Ovary (tissue), 9 donors: ENCODE results near the gene CNOT3. TPM values are rescaled to one million over a fixed set of nuclear protein-coding genes. Genes with fewer than 3 reads are reported as not detected.
"Not testable (repeated sequence)": the region's sequence is repeated elsewhere in the genome, so short reads cannot be mapped to it uniquely, and the experiment has no call there.

Experiments used
- DNase-seq, 5 donors: peaks; one replicate each; pipeline ENCODE4 v3.0.0-alpha.2; 2019 to 2020
- H3K27ac ChIP-seq, 2 donors: fragments of 200-600 bp; one replicate each; pipeline versions ENCODE4 v1.5.1 to v1.8.0; 2019 to 2022
- H3K27me3 ChIP-seq: fragments of 200-600 bp; one replicate; pipeline ENCODE4 v1.8.0; 2022
- H3K36me3 ChIP-seq: fragments of 200-600 bp; sonication (generic); one replicate; pipeline ENCODE4 v1.5.1; 2019
- H3K4me1 ChIP-seq: one replicate; pipeline ENCODE4 v1.8.1; 2013; ENCODE audit warnings: mild to moderate bottlenecking, moderate library complexity; ENCODE audit not compliant: insufficient read depth
- H3K4me3 ChIP-seq: fragments of 200-600 bp; sonication (generic); one replicate; pipeline ENCODE4 v1.5.1; 2017
- H3K9me3 ChIP-seq, 2 donors: fragments of 200-600 bp in 1 of 2; sonication (generic) in 1 of 2; one replicate each; pipeline versions ENCODE4 v1.5.1 to v1.8.1; 2013 to 2019; ENCODE audit warnings: mild to moderate bottlenecking in 1 of 2, moderate library complexity in 1 of 2
- EP300 ChIP-seq: sonication (generic); formaldehyde crosslinking; IDR thresholded peaks from one replicate; pipeline ENCODE4 v1.6.1; 2017; ENCODE audit warnings: antibody characterized with exemption
- POLR2A ChIP-seq: fragments of 450-650 bp; IDR thresholded peaks from one replicate; pipeline ENCODE4 v1.6.1; 2017; ENCODE audit warnings: antibody characterized with exemption, mild to moderate bottlenecking, moderate library complexity
- WGBS, 3 donors: extraction: QIAGEN DNeasy Blood & Tissue Kit in 1 of 3; methylation state at CpG; one replicate each; pipeline versions ENCODE4 v1.1.5 to v1.1.7; 2013 to 2017; 5-methylcytosine and 5-hydroxymethylcytosine counted together
- intact Hi-C, 4 donors: fragments of 100-400 bp; cut with DNase I; formaldehyde crosslinking; loops; one replicate each; pipeline versions ENCODE4 v1.11.0 to v1.15.1; 2022 to 2023
- polyA plus RNA-seq, 2 donors: library from polyadenylated mRNA; stranded (reverse); fragments of 200-250 nt in 1 of 2; fragments of 350-450 nt in 1 of 2; fragmentation: Illumina TruSeq in 1 of 2; extraction: RNeasy Lipid Tissue Mini Kit (QIAGEN cat#74804) in 1 of 2; gene quantifications; one replicate each; pipeline ENCODE4 v1.2.3, GENCODE V29; 2013 to 2014
- total RNA-seq, 7 donors: library from RNA; depleted of rRNA in 2 of 7; stranded (reverse); fragments of >200 nt in 2 of 7; fragmentation: NEBNext Ultra II Directional in 3 of 7; extraction: Animal tissue kit (Norgen Biotek cat#: 25700) in 3 of 7; gene quantifications; one replicate each; pipeline versions ENCODE4 v1.1.0 to v1.2.4, GENCODE V29; 2016 to 2023
- TF ChIP-seq, protein P1 (sequence below), 3 donors: fragments of 450-650 bp in 2 of 3; fragments of 200-600 bp in 1 of 3; IDR thresholded peaks; one replicate each; pipeline versions ENCODE4 v1.5.1 to v1.8.0; 2016 to 2022; ENCODE audit warnings: antibody characterized with exemption in 3 of 3, mild to moderate bottlenecking in 1 of 3
- donor health status: DM: no; HTN: no; CAD: no; lungs with moderate emphysema.
- donor health status: DM: no; HTN: no; CAD: no.
- donor health status: Bipolar disorder and iron deficiency.
- donor health status: DM: yes; HTN: yes; CAD: no.
- donor health status: DM: no; HTN: no; CAD: no.
- donor health status: DM: yes; HTN: yes; CAD: no.

CNOT3 gene
- total and polyA plus RNA-seq, 9 donors: 14.4 to 65.6 (median 41.6) TPM

DNA sequence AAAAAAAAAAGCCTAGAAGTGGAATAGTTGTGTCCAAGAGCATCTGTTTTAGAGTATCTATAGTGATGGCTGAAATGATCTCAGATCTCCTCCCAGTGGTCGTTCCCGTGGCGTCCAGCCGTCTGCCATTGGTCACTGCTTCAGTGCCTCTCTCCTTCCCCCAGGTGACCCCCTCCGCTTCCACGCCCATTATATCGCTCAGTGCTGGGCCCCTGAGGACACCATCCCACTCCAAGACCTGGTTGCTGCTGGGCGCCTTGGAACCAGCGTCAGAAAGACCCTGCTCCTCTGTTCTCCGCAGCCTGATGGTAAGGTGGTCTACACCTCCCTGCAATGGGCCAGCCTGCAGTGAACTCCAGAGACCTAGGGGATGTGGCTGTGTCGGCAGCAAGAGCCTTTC lies 55.4 kb downstream of the CNOT3 start:
- DNase-seq: peak in 1 of 5 donors; percentile 40
- H3K27ac ChIP-seq: no peak overlapping the region
- TF ChIP-seq, protein P1, sequence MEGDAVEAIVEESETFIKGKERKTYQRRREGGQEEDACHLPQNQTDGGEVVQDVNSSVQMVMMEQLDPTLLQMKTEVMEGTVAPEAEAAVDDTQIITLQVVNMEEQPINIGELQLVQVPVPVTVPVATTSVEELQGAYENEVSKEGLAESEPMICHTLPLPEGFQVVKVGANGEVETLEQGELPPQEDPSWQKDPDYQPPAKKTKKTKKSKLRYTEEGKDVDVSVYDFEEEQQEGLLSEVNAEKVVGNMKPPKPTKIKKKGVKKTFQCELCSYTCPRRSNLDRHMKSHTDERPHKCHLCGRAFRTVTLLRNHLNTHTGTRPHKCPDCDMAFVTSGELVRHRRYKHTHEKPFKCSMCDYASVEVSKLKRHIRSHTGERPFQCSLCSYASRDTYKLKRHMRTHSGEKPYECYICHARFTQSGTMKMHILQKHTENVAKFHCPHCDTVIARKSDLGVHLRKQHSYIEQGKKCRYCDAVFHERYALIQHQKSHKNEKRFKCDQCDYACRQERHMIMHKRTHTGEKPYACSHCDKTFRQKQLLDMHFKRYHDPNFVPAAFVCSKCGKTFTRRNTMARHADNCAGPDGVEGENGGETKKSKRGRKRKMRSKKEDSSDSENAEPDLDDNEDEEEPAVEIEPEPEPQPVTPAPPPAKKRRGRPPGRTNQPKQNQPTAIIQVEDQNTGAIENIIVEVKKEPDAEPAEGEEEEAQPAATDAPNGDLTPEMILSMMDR (IDR thresholded peaks at IDR 0.05): no peak
- TF ChIP-seq EP300: no peak
- TF ChIP-seq POLR2A: no peak
- peaks cover 6% of the 10 kb centered on the region for H3K4me1 ChIP-seq
- H3K27me3 ChIP-seq: no peaks in the 10 kb centered on the region
- intact Hi-C loops: no loop called here
- no peaks in the 10 kb centered on the region for H3K9me3 ChIP-seq
- H3K4me3 ChIP-seq: no peak overlapping the region
- 88 to 90% (median 89%) methylated on average over 11 of the region's 11 CpGs for WGBS, 3 donors
- no peaks in the 10 kb centered on the region for H3K36me3 ChIP-seq

DNA sequence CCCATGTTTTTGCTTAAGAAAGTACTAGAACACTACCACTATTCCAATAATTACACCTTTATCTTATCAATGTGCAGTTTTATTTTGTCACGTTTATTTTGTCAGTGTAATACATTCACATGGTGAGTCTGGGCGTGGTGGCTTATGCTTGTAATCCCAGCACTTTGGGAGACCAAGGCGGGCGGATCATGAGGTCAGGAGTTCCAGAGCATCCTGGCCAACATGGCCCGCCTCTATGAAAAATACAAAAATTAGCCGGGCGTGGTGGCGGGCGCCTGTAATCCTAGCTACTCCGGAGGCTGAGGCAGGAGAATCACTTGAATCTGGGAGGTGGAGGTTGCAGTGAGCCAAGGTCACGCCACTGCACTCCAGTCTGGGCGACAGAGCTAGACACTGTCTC lies 56.9 kb downstream of the CNOT3 start:
- H3K9me3 ChIP-seq, H3K36me3 ChIP-seq, H3K4me1 ChIP-seq, H3K27me3 ChIP-seq, H3K27ac ChIP-seq, H3K4me3 ChIP-seq, DNase-seq, intact Hi-C loops: not testable (repeated sequence)
- 91 to 93% (median 92%) methylated on average over 12 of the region's 12 CpGs for WGBS, 3 donors

DNA sequence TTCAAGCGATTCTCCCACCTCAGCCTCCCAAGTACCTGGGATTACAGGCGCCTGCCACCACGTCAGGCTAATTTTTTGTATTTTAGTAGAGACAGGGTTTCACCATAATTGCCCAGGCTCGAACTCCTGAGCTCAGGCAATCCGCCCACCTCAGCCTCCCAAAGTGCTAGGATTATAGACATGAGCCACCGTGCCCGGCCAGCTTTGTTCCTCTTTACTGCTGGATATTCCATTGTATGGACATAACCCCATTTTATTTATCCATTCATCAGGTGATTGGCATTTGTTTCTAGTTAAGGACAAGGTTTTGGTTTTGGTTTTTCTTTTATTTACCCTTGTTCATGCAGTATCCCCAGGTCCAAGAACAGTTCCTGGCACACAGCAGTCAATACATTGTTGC lies 59.0 kb downstream of the CNOT3 start:
- 92 to 95% (median 95%) methylated on average over 7 of the region's 7 CpGs for WGBS, 3 donors
- Histone ChIP-seq H3K27ac (no peak overlapping the region), H3K4me1 (peaks cover 8% of the 10 kb centered on the region), H3K4me3 (no peak overlapping the region), H3K27me3 (no peaks in the 10 kb centered on the region), H3K9me3 (no peaks in the 10 kb centered on the region), H3K36me3 (no peaks in the 10 kb centered on the region)
- intact Hi-C loops: no loop called here
- TF ChIP-seq EP300 (no peak), POLR2A (no peak)
- TF ChIP-seq, protein P1 (IDR thresholded peaks at IDR 0.05): no peak
- DNase-seq: no peak

DNA sequence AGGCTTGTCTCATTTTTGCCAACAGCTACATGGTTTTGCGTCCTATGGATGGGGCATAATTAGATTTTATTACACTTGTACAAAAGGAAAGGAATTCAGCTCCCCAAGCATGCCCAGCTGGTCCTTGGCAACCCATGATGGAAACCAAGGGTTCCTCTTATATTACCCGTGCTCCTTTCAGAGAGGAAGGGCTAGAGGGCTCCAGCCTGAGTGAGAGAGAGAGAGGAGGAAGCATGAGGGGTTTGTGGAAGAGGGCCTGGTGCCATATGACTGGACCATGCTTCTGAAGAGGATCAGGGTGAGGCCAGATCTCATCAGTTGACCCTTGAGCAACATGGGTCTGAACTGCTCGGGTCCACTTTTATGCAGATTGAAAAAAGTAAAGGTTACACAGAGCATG lies 59.6 kb downstream of the CNOT3 start:
- no peak for TF ChIP-seq EP300
- TF ChIP-seq POLR2A: no peak
- TF ChIP-seq, protein P1 (IDR thresholded peaks at IDR 0.05): no peak
- peaks cover 9% of the 10 kb centered on the region for H3K4me1 ChIP-seq
- intact Hi-C loops: no loop called here
- H3K36me3 ChIP-seq: no peaks in the 10 kb centered on the region
- no peak overlapping the region for H3K27ac ChIP-seq
- H3K27me3 ChIP-seq: no peaks in the 10 kb centered on the region
- DNase-seq: no peak
- no peak overlapping the region for H3K4me3 ChIP-seq
- 72 to 89% (median 81%) methylated on average over 3 of the region's 3 CpGs for WGBS, 3 donors
- no peaks in the 10 kb centered on the region for H3K9me3 ChIP-seq

DNA sequence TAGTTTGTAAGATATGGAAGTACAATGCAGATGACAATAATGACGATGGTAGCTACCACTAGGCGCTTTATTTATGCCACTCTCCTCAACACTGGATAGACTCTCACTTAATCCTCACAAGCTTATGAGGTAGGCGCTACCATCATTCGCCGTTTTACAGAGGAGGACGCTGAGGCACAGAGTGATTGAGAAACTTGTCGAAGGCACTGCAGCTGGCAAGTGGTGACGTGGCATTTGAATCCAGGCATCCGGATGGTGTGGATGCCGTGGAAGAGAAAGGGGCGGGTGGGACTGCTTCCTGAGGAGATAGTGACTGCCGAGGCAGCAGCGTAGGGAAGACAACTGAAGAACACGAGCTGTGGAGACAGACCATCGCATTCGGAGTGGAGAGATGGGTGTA lies 61.8 kb downstream of the CNOT3 start:
- H3K27ac ChIP-seq: no peak overlapping the region
- 88 to 93% (median 88%) methylated on average over 16 of the region's 16 CpGs for WGBS, 3 donors
- TF ChIP-seq, protein P1 (IDR thresholded peaks at IDR 0.05): no peak
- no peak for TF ChIP-seq EP300
- no peak for TF ChIP-seq POLR2A

More for the DNA sequence above, 61.8 kb downstream of the CNOT3 start:
- intact Hi-C loops: no loop called here
- no peak overlapping the region for H3K4me3 ChIP-seq
- no peaks in the 10 kb centered on the region for H3K9me3 ChIP-seq
- no peak for DNase-seq
- no peaks in the 10 kb centered on the region for H3K36me3 ChIP-seq
- H3K27me3 ChIP-seq: no peaks in the 10 kb centered on the region
- peaks cover 14% of the 10 kb centered on the region for H3K4me1 ChIP-seq
